Liver (tissue), 9 donors: ENCODE results near the gene CCDC190. TPM values are rescaled to one million over a fixed set of nuclear protein-coding genes. Genes with fewer than 3 reads are reported as not detected.

Source experiments
- DNase-seq: peaks from one replicate; pipeline ENCODE4 v3.0.0-alpha.2; 2017; ENCODE audit warnings: low spot score
- H3K27ac ChIP-seq, 2 donors: one replicate each; pipeline ENCODE4 v1.7.0; 2013; ENCODE audit warnings: inconsistent platforms in 2 of 2, low read length in 2 of 2, control low read depth in 1 of 2, low read depth in 1 of 2, mild to moderate bottlenecking in 1 of 2
- H3K27me3 ChIP-seq, 4 donors: one replicate each; pipeline versions ENCODE4 v1.6.1 to v1.7.0; 2013; ENCODE audit warnings: low read length in 3 of 4, inconsistent platforms in 1 of 4, mild to moderate bottlenecking in 1 of 4, moderate library complexity in 1 of 4; ENCODE audit not compliant: control insufficient read depth in 4 of 4, insufficient read depth in 4 of 4
- H3K36me3 ChIP-seq, 4 donors: one replicate each; pipeline versions ENCODE4 v1.6.1 to v1.7.0; 2013; ENCODE audit warnings: low read length in 3 of 4, mild to moderate bottlenecking in 3 of 4, low read depth in 1 of 4, moderate library complexity in 1 of 4; ENCODE audit not compliant: control insufficient read depth in 4 of 4, insufficient read depth in 3 of 4
- H3K4me1 ChIP-seq, 4 donors: one replicate each; pipeline versions ENCODE4 v1.6.1 to v1.7.0; 2013; ENCODE audit warnings: low read length in 3 of 4, mild to moderate bottlenecking in 3 of 4, moderate library complexity in 1 of 4; ENCODE audit not compliant: control insufficient read depth in 4 of 4, insufficient read depth in 4 of 4
- H3K4me3 ChIP-seq, 3 donors: one replicate each; pipeline versions ENCODE4 v1.6.1 to v1.7.0; 2013; ENCODE audit warnings: low read length in 3 of 3, control low read depth in 1 of 3, low read depth in 1 of 3, mild to moderate bottlenecking in 1 of 3
- H3K9ac ChIP-seq, 2 donors: one replicate each; pipeline ENCODE4 v1.7.0; 2013; ENCODE audit warnings: low read length in 2 of 2, mild to moderate bottlenecking in 2 of 2, moderate library complexity in 2 of 2, control low read depth in 1 of 2, low read depth in 1 of 2
- H3K9me3 ChIP-seq, 4 donors: one replicate each; pipeline versions ENCODE4 v1.6.1 to v1.7.0; 2013; ENCODE audit warnings: low read length in 3 of 4; ENCODE audit not compliant: control insufficient read depth in 4 of 4
- EGR1 ChIP-seq, 2 donors: IDR thresholded peaks; 2 replicates each; pipeline ENCODE4 v1.6.1; 2016 to 2018; ENCODE audit warnings: antibody characterized with exemption in 2 of 2, low read depth in 2 of 2
- FOXA1 ChIP-seq: IDR thresholded peaks from 2 replicates; pipeline ENCODE4 v1.6.1; 2016; ENCODE audit warnings: antibody characterized with exemption
- HNF4A ChIP-seq, 2 donors: conservative IDR thresholded peaks; 2 replicates each; pipeline ENCODE4 v1.6.1; 2016; ENCODE audit warnings: antibody characterized with exemption in 2 of 2, mild to moderate bottlenecking in 2 of 2
- HNF4G ChIP-seq: IDR thresholded peaks from 2 replicates; pipeline ENCODE4 v1.6.1; 2016; ENCODE audit warnings: antibody characterized with exemption
- NR2F2 ChIP-seq: IDR thresholded peaks from 2 replicates; pipeline ENCODE4 v1.6.1; 2016; ENCODE audit warnings: antibody characterized with exemption
- RAD21 ChIP-seq, 2 donors: IDR thresholded peaks; 2 replicates each; pipeline ENCODE4 v1.6.1; 2016; ENCODE audit warnings: antibody characterized with exemption in 2 of 2, mild to moderate bottlenecking in 2 of 2
- REST ChIP-seq: IDR thresholded peaks from 2 replicates; pipeline ENCODE4 v1.6.1; 2016; ENCODE audit warnings: antibody characterized with exemption, mild to moderate bottlenecking
- SP1 ChIP-seq: IDR thresholded peaks from 2 replicates; pipeline ENCODE4 v1.6.1; 2018; ENCODE audit warnings: antibody characterized with exemption, mild to moderate bottlenecking
- TAF1 ChIP-seq: conservative IDR thresholded peaks from 2 replicates; pipeline ENCODE4 v1.6.1; 2016; ENCODE audit warnings: antibody characterized with exemption, mild to moderate bottlenecking
- WGBS: extraction: QIAGEN DNeasy Blood & Tissue Kit; methylation state at CpG from one replicate; pipeline ENCODE4 v1.1.7; 2013; 5-methylcytosine and 5-hydroxymethylcytosine counted together
- polyA plus RNA-seq, 2 donors: library from polyadenylated mRNA; stranded (reverse) in 1 of 2; unstranded in 1 of 2; fragments of 200-250 nt in 1 of 2; fragments of >200 nt in 1 of 2; fragmentation: Nextera tagmentation in 1 of 2; extraction: Ambion mirVana in 1 of 2; gene quantifications; one replicate each; pipeline versions ENCODE4 v1.2.1 to v1.2.3, GENCODE V29; 2013 to 2015
- total RNA-seq, 2 donors: library from RNA; depleted of rRNA; stranded (reverse); fragments of >200 nt; gene quantifications; one replicate each; pipeline ENCODE4 v1.2.3, GENCODE V29; 2014
- TF ChIP-seq, protein P1 (sequence below): IDR thresholded peaks from 2 replicates; pipeline ENCODE4 v1.6.1; 2016; ENCODE audit warnings: antibody characterized with exemption
- donor health status: healthy.
- donor health status: healthy.
- donor health status: healthy.
- donor health status: healthy.
- donor health status: healthy.

CCDC190 gene, protein sequence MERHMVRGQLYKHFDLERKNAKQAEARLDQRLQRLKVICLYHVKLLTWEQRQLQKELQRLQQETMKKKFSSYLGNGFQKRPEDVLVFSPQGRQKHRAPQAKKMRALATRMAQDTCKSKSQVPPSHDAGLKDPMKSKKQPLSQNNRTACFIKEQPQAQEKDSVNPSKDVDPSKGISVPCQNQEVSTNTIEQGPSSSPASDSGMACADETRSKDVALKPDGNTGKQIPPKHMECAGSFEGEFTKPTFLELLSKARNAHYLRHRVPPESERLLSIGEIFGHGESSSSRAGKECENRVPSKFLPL
- total RNA-seq (not detected), polyA plus RNA-seq (not detected)

DNA sequence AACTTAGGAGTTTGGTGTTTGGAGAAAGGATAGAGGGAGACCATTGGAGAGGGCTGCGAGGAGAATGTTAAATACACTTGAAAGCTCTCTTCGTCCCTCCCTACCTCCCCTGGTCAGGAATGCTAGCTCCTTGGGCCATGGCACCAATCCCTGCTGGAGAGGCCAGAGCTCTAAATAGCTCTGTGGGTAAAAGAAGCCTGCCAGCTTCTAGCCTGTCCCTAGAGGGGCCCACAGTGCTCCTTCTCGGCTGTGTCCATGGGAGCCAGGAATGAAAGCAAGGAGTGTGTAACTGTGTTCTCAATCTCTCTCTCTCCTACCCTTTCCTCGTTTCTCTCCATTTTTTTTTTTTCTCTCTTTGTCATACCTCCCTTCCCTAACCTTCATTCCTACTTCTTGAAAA lies at the start of gene CCDC190:
CCDC190 (minus strand) TSS at position 75 of the 400 bp plus-strand sequence. CDS start 1,529 bp downstream, outside the sequence.
- H3K27ac ChIP-seq = no peak within 1 kb of the TSS
- H3K9me3 ChIP-seq = no peaks in the 10 kb centered on the region
- no peaks in the 10 kb centered on the region for H3K4me1 ChIP-seq
- DNase-seq = no peak
- H3K4me3 ChIP-seq = no peak within 1 kb of the TSS
- 83% methylated on average over 4 of the region's 4 CpGs for WGBS
- H3K9ac ChIP-seq = no peak within 1 kb of the TSS
- no peaks in the 10 kb centered on the region for H3K27me3 ChIP-seq
- no peak for TF ChIP-seq NR2F2
- no peak for TF ChIP-seq TAF1
- TF ChIP-seq HNF4A (conservative IDR thresholded peaks at IDR 0.05) = no peak
- no peak for TF ChIP-seq EGR1 (IDR thresholded peaks at IDR 0.05; ENCODE audit: low read depth in 2 of 2)
- no peak for TF ChIP-seq FOXA1
- TF ChIP-seq, protein P1, sequence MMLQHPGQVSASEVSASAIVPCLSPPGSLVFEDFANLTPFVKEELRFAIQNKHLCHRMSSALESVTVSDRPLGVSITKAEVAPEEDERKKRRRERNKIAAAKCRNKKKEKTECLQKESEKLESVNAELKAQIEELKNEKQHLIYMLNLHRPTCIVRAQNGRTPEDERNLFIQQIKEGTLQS = no peak
- no peak for TF ChIP-seq SP1
- TF ChIP-seq REST = no peak
- no peaks in the 10 kb centered on the region for H3K36me3 ChIP-seq

GRCh38 chr1:162910161-162910560 lies 49.2 kb upstream of the CCDC190 start:
- Histone ChIP-seq H3K4me1 (no peaks in the 10 kb centered on the region), H3K4me3 (no peak overlapping the region), H3K9ac (no peak overlapping the region), H3K9me3 (peaks cover 0 to 4% (median 3%) of the 10 kb centered on the region in 4 donors), H3K27ac (no peak overlapping the region), H3K27me3 (no peaks in the 10 kb centered on the region), H3K36me3 (no peaks in the 10 kb centered on the region)
- WGBS = 93% methylated on average over 2 of the region's 2 CpGs
- no peak for TF ChIP-seq EGR1 (IDR thresholded peaks at IDR 0.05; ENCODE audit: low read depth in 2 of 2)
- TF ChIP-seq TAF1 = no peak
- TF ChIP-seq SP1 = no peak
- TF ChIP-seq HNF4G = no peak
- TF ChIP-seq HNF4A (conservative IDR thresholded peaks at IDR 0.05) = no peak
- TF ChIP-seq RAD21 (IDR thresholded peaks at IDR 0.05) = no peak
- TF ChIP-seq REST = no peak
- no peak for TF ChIP-seq FOXA1
- no peak for DNase-seq
